ENCODE results near the gene THSD7A. TPM values are rescaled to one million over a fixed set of nuclear protein-coding genes. Genes with fewer than 3 reads are reported as not detected.

The THSD7A gene
- total and polyA plus RNA-seq, 2 experiments from 2014 or later = 4.0 to 8.3 TPM

DNA sequence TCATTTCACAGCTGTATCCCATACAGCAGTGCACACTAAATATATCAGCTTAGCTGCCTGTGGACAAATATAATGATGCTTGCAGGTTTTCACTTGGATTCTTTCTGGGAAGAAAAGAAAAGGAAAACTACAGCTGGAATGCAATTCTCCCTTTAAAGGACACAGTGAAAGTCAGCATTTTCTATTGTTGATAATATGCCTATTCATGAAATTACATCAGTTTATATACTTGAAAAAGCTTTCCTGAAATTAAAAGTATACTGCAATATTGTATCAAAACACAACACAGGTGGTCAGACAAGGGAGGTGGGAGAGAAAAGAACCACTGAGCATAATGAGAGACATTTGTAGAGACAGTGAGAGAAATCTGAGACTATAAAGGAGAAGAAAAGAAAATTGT lies 20.3 kb downstream of the THSD7A start:
- H2AFZ ChIP-seq = no peak overlapping the region
- no peaks in the 10 kb centered on the region for H3K27me3 ChIP-seq
- no peaks in the 10 kb centered on the region for H3K79me2 ChIP-seq
- H4K20me1 ChIP-seq (ENCODE audit: insufficient read depth, poor library complexity, severe bottlenecking) = no peaks in the 10 kb centered on the region
- DNase-seq (ENCODE audit: low spot score) = no peak
- H3K4me2 ChIP-seq = no peak overlapping the region
- H3K9me2 ChIP-seq (replicated peaks; ENCODE audit: insufficient read depth) = no peaks in the 10 kb centered on the region
- no peak for TF ChIP-seq EZH2 (IDR thresholded peaks at IDR 0.05; ENCODE audit: borderline replicate concordance)
- TF ChIP-seq, protein P1, sequence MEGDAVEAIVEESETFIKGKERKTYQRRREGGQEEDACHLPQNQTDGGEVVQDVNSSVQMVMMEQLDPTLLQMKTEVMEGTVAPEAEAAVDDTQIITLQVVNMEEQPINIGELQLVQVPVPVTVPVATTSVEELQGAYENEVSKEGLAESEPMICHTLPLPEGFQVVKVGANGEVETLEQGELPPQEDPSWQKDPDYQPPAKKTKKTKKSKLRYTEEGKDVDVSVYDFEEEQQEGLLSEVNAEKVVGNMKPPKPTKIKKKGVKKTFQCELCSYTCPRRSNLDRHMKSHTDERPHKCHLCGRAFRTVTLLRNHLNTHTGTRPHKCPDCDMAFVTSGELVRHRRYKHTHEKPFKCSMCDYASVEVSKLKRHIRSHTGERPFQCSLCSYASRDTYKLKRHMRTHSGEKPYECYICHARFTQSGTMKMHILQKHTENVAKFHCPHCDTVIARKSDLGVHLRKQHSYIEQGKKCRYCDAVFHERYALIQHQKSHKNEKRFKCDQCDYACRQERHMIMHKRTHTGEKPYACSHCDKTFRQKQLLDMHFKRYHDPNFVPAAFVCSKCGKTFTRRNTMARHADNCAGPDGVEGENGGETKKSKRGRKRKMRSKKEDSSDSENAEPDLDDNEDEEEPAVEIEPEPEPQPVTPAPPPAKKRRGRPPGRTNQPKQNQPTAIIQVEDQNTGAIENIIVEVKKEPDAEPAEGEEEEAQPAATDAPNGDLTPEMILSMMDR (IDR thresholded peaks at IDR 0.05; ENCODE audit: poor library complexity) = no peak
- TF ChIP-seq EZH2phosphoT487 (IDR thresholded peaks at IDR 0.05; ENCODE audit: low read depth, severe bottlenecking, unreplicated experiment) = no peak
- no peaks in the 10 kb centered on the region for H3K9me3 ChIP-seq (ENCODE audit: low read depth)
- H3K27ac ChIP-seq = no peak overlapping the region
- no peaks in the 10 kb centered on the region for H3K4me1 ChIP-seq (ENCODE audit: insufficient read depth)
- no peaks in the 10 kb centered on the region for H3K36me3 ChIP-seq (replicated peaks; ENCODE audit: insufficient read depth, low read depth)
- no peak overlapping the region for H3K4me3 ChIP-seq

DNA sequence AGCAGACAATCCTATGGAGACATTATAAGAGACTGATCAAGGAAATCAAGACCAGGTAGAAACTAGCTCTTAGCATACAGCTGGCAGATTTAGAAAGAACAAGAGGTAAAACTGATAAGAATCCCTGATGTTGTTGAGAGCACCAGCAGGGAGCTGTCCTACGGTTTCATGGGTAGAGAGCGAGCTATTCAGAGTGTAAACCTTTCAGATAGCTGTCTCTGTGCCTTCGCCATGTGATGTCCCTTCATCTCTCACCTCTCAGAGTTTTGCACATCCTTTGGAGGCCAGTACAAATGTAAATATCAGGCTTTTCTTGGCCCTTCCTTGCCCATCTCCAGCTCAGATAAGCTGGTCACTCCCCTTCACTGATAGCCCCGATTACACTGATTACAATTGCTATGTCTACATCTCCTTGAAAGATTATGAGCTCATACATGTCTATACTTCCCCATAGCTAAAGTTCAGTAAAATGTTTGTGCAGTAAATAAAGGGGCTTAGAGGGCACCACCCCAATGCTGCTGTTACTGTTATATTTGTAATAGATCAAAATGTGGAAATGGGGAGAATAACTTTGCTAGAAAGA lies 21.9 kb downstream of the THSD7A start:
- WGBS (ENCODE audit: low lambda C conversion rate, missing lambda C conversion rate) = 54% methylated on average over 4 of the region's 4 CpGs
- no peaks in the 10 kb centered on the region for H3K4me1 ChIP-seq (ENCODE audit: insufficient read depth)
- no peaks in the 10 kb centered on the region for H3K36me3 ChIP-seq (replicated peaks; ENCODE audit: insufficient read depth, low read depth)
- H3K27me3 ChIP-seq = no peaks in the 10 kb centered on the region
- H2AFZ ChIP-seq = no peak overlapping the region
- no peaks in the 10 kb centered on the region for H3K9me3 ChIP-seq (ENCODE audit: low read depth)
- no peaks in the 10 kb centered on the region for H4K20me1 ChIP-seq (ENCODE audit: insufficient read depth, poor library complexity, severe bottlenecking)
- no peaks in the 10 kb centered on the region for H3K9me2 ChIP-seq (replicated peaks; ENCODE audit: insufficient read depth)
- H3K4me3 ChIP-seq = no peak overlapping the region
- H3K79me2 ChIP-seq = no peaks in the 10 kb centered on the region
- DNase-seq (ENCODE audit: low spot score) = no peak
- TF ChIP-seq, protein P1 (IDR thresholded peaks at IDR 0.05; ENCODE audit: poor library complexity) = no peak
- no peak for TF ChIP-seq EZH2 (IDR thresholded peaks at IDR 0.05; ENCODE audit: borderline replicate concordance)
- no peak for TF ChIP-seq EZH2phosphoT487 (IDR thresholded peaks at IDR 0.05; ENCODE audit: low read depth, severe bottlenecking, unreplicated experiment)
- no peak overlapping the region for H3K4me2 ChIP-seq
- H3K27ac ChIP-seq = no peak overlapping the region

DNA sequence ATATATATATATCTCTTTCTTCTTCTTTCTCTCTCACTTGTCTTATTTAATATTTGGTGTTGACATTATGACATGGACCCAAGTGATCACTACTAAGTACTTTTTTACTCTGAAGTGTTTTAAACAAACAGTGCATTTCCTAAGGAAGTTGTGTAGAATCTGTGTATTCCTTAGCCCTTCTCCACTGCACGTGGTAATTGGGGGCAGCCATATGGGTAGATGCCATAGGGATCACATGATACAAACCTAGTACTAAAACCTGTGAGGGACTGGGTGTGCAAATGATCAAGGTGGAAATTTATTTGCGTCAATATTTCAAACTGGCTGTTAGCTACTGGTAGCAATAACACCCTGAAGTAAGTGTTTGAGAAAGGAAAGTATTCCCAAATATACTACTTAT lies 25.0 kb downstream of the THSD7A start:
- no peak overlapping the region for H3K27ac ChIP-seq
- H3K79me2 ChIP-seq = no peaks in the 10 kb centered on the region
- WGBS (ENCODE audit: low lambda C conversion rate, missing lambda C conversion rate) = 75% methylated on average over 2 of the region's 2 CpGs
- H3K4me1 ChIP-seq (ENCODE audit: insufficient read depth) = no peaks in the 10 kb centered on the region
- no peaks in the 10 kb centered on the region for H3K9me2 ChIP-seq (replicated peaks; ENCODE audit: insufficient read depth)
- H3K36me3 ChIP-seq (replicated peaks; ENCODE audit: insufficient read depth, low read depth) = no peaks in the 10 kb centered on the region
- H3K9me3 ChIP-seq (ENCODE audit: low read depth) = no peaks in the 10 kb centered on the region
- TF ChIP-seq EZH2 (IDR thresholded peaks at IDR 0.05; ENCODE audit: borderline replicate concordance) = no peak
- TF ChIP-seq, protein P1 (IDR thresholded peaks at IDR 0.05; ENCODE audit: poor library complexity) = no peak
- no peak for TF ChIP-seq EZH2phosphoT487 (IDR thresholded peaks at IDR 0.05; ENCODE audit: low read depth, severe bottlenecking, unreplicated experiment)
- DNase-seq (ENCODE audit: low spot score) = no peak
- no peak overlapping the region for H2AFZ ChIP-seq
- no peaks in the 10 kb centered on the region for H3K27me3 ChIP-seq
- H3K4me3 ChIP-seq = no peak overlapping the region
- H4K20me1 ChIP-seq (ENCODE audit: insufficient read depth, poor library complexity, severe bottlenecking) = no peaks in the 10 kb centered on the region
- no peak overlapping the region for H3K4me2 ChIP-seq

DNA sequence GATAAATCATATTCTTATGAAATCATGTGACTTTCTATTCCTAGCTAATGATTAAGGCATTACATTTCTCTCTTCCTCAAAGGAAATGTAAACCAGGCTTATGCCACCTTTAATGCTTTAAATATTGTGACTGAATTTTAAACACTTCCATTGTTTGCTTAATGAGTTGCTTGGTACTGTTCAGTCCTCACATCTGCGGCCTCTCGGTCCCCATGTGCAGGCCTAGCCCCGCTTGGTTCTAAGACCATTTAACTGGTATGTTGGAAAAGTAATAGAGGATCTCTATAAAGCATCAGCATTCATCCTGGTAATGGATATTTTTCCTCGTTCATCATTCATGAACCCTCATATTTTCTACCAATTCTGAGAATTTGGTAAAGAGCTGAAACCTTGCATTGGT lies 27.4 kb downstream of the THSD7A start:
- Histone ChIP-seq H3K27ac (no peak overlapping the region), H3K4me2 (no peak overlapping the region), H3K9me3 (ENCODE audit: low read depth) (no peaks in the 10 kb centered on the region), H3K9me2 (replicated peaks; ENCODE audit: insufficient read depth) (no peaks in the 10 kb centered on the region), H3K4me3 (no peak overlapping the region), H3K79me2 (no peaks in the 10 kb centered on the region), H2AFZ (no peak overlapping the region), H4K20me1 (ENCODE audit: insufficient read depth, poor library complexity, severe bottlenecking) (no peaks in the 10 kb centered on the region), H3K4me1 (ENCODE audit: insufficient read depth) (no peaks in the 10 kb centered on the region), H3K36me3 (replicated peaks; ENCODE audit: insufficient read depth, low read depth) (no peaks in the 10 kb centered on the region), H3K27me3 (no peaks in the 10 kb centered on the region)
- 92% methylated on average over 4 of the region's 4 CpGs for WGBS (ENCODE audit: low lambda C conversion rate, missing lambda C conversion rate)
- no peak for DNase-seq (ENCODE audit: low spot score)
- TF ChIP-seq EZH2phosphoT487 (IDR thresholded peaks at IDR 0.05; ENCODE audit: low read depth, severe bottlenecking, unreplicated experiment) = no peak
- no peak for TF ChIP-seq EZH2 (IDR thresholded peaks at IDR 0.05; ENCODE audit: borderline replicate concordance)
- TF ChIP-seq, protein P1 (IDR thresholded peaks at IDR 0.05; ENCODE audit: poor library complexity) = no peak

All from hepatocyte (in vitro differentiated cells).